HG03565 (cell line): ENCODE results near the gene ZNF429.
"Not testable (repeated sequence)": the region's sequence is repeated elsewhere in the genome, so short reads cannot be mapped to it uniquely, and the experiment has no call there.

Source experiments
- ATAC-seq: cut with Tn5 transposase; IDR thresholded peaks from one replicate; pipeline ENCODE4 v1.9.1; 2021; ENCODE audit warnings: mild to moderate bottlenecking, moderate library complexity; ENCODE audit not compliant: unreplicated experiment

Gene ZNF429

GRCh38 chr19:21588065-21588601 is 82.7 kb downstream of the ZNF429 start:
- no peak for ATAC-seq

- ATAC-seq = no peak
These were observed 85.5 kb downstream of the ZNF429 start for GRCh38 chr19:21590867-21591266.

- ATAC-seq = no peak
These were observed 87.6 kb downstream of the ZNF429 start for GRCh38 chr19:21593008-21593481.

GRCh38 chr19:21593502-21593901 is 88.1 kb downstream of the ZNF429 start:
- no peak for ATAC-seq

GRCh38 chr19:21593934-21594820 is 88.8 kb downstream of the ZNF429 start:
- no peak for ATAC-seq

GRCh38 chr19:21595185-21595584 is 89.8 kb downstream of the ZNF429 start:
- no peak for ATAC-seq

GRCh38 chr19:21602082-21602658 is 96.8 kb downstream of the ZNF429 start:
- no peak for ATAC-seq

GRCh38 chr19:21602659-21603430 is 97.4 kb downstream of the ZNF429 start:
- not testable (repeated sequence) for ATAC-seq

- no peak for ATAC-seq
These were observed 98.2 kb downstream of the ZNF429 start for GRCh38 chr19:21603431-21604231.

GRCh38 chr19:21604351-21604926 is 99.0 kb downstream of the ZNF429 start:
- ATAC-seq = no peak
